ENCODE measurements around the gene MMAA. TPM values are rescaled to one million over a fixed set of nuclear protein-coding genes. Genes with fewer than 3 reads are reported as not detected.

MMAA gene
- total RNA-seq, 1 donor from 2014 or later = 3.5 TPM

GRCh38 chr4:145679991-145680455, 60.8 kb downstream of the MMAA start, which contains the start of gene C4orf51:
Gene C4orf51 (plus strand): TSS chr4:145680146. CDS start chr4:145680204, 58 bp downstream.
- Mint-ChIP-seq H3K4me1 (ENCODE audit: low read depth, unreplicated experiment) (no peaks in the 10 kb centered on the region), H3K27me3 (ENCODE audit: unreplicated experiment) (no peaks in the 10 kb centered on the region), H3K4me3 (ENCODE audit: unreplicated experiment) (no peak within 1 kb of the TSS), H3K36me3 (ENCODE audit: unreplicated experiment) (peaks cover 7% of the 10 kb centered on the region), H3K27ac (ENCODE audit: unreplicated experiment) (no peak within 1 kb of the TSS), H3K9me3 (ENCODE audit: unreplicated experiment) (no peaks in the 10 kb centered on the region)
- DNase-seq = no peak
- TF ChIP-seq, protein P1, sequence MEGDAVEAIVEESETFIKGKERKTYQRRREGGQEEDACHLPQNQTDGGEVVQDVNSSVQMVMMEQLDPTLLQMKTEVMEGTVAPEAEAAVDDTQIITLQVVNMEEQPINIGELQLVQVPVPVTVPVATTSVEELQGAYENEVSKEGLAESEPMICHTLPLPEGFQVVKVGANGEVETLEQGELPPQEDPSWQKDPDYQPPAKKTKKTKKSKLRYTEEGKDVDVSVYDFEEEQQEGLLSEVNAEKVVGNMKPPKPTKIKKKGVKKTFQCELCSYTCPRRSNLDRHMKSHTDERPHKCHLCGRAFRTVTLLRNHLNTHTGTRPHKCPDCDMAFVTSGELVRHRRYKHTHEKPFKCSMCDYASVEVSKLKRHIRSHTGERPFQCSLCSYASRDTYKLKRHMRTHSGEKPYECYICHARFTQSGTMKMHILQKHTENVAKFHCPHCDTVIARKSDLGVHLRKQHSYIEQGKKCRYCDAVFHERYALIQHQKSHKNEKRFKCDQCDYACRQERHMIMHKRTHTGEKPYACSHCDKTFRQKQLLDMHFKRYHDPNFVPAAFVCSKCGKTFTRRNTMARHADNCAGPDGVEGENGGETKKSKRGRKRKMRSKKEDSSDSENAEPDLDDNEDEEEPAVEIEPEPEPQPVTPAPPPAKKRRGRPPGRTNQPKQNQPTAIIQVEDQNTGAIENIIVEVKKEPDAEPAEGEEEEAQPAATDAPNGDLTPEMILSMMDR (IDR thresholded peaks at IDR 0.05; ENCODE audit: partially characterized antibody, unreplicated experiment) = no peak

DNA sequence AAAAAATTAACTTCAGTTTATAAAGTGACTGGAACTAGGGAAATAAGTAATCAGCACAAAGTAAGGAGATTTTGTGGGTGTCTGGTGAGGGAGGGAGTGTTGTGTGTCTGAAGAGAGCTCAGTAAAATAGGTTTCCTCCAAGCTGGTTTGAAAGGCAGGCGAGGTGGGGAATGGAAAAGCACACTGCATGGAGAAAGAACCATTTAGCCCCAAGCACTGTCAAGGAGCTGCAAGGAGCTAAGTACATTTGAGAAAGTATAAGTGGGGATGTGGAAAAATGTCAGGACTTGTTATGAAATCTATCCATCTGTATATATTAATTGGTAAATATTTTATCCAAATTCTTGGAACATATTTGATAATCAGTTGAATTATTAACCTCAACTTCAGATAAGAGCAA, 61.7 kb downstream of the MMAA start:
- H3K9me3 Mint-ChIP-seq (ENCODE audit: unreplicated experiment) = no peaks in the 10 kb centered on the region
- TF ChIP-seq, protein P1 (IDR thresholded peaks at IDR 0.05; ENCODE audit: partially characterized antibody, unreplicated experiment) = no peak
- H3K27me3 Mint-ChIP-seq (ENCODE audit: unreplicated experiment) = no peaks in the 10 kb centered on the region
- no peak for DNase-seq
- no peak overlapping the region for H3K27ac Mint-ChIP-seq (ENCODE audit: unreplicated experiment)
- H3K4me3 Mint-ChIP-seq (ENCODE audit: unreplicated experiment) = no peak overlapping the region
- no peaks in the 10 kb centered on the region for H3K4me1 Mint-ChIP-seq (ENCODE audit: low read depth, unreplicated experiment)
- peaks cover 7% of the 10 kb centered on the region for H3K36me3 Mint-ChIP-seq (ENCODE audit: unreplicated experiment)

DNA sequence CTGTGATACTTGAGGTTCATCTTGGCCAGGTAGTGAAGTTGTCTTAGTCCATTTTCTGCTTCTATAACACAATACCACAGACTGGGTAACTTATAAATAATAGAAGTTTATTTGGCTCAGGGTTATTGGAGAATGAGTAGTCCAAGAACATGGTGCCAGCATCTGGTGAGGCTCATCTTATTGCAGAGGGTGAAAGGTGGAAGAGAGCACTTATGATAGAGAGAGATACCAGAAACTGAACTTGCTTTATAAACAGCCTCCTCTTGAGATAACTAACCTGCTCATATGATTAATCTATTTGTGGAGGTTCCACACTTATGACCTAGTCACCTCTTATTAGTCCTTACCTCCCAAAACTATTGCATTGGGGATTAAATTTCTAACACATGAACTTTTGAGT, 62.3 kb downstream of the MMAA start:
- no peaks in the 10 kb centered on the region for H3K4me1 Mint-ChIP-seq (ENCODE audit: low read depth, unreplicated experiment)
- H3K27ac Mint-ChIP-seq (ENCODE audit: unreplicated experiment) = no peak overlapping the region
- no peak overlapping the region for H3K4me3 Mint-ChIP-seq (ENCODE audit: unreplicated experiment)
- peaks cover 7% of the 10 kb centered on the region for H3K36me3 Mint-ChIP-seq (ENCODE audit: unreplicated experiment)
- no peaks in the 10 kb centered on the region for H3K27me3 Mint-ChIP-seq (ENCODE audit: unreplicated experiment)
- DNase-seq = no peak
- TF ChIP-seq, protein P1 (IDR thresholded peaks at IDR 0.05; ENCODE audit: partially characterized antibody, unreplicated experiment) = no peak
- peaks cover 2% of the 10 kb centered on the region for H3K9me3 Mint-ChIP-seq (ENCODE audit: unreplicated experiment)

DNA sequence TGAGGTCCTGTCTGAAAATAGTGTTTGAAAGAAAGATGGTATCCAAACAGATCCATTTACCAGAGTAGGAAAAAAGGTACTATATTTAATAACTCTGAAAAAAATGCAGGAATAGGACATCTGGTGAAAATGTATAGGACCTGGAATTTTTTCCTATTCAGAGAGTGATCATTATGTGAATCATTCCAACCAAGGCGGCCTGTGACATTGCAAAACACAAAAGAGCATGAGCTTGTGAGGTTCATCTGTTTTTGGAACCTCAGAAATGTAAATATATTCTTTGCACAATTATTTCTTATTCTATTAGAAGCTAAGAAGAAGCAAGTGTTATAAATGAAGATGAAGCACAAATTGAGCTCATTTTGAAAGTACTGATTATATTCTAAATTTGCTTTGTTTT, 62.8 kb downstream of the MMAA start:
- no peak overlapping the region for H3K27ac Mint-ChIP-seq (ENCODE audit: unreplicated experiment)
- H3K4me3 Mint-ChIP-seq (ENCODE audit: unreplicated experiment) = no peak overlapping the region
- no peaks in the 10 kb centered on the region for H3K4me1 Mint-ChIP-seq (ENCODE audit: low read depth, unreplicated experiment)
- TF ChIP-seq, protein P1 (IDR thresholded peaks at IDR 0.05; ENCODE audit: partially characterized antibody, unreplicated experiment) = no peak
- H3K27me3 Mint-ChIP-seq (ENCODE audit: unreplicated experiment) = no peaks in the 10 kb centered on the region
- peaks cover 7% of the 10 kb centered on the region for H3K36me3 Mint-ChIP-seq (ENCODE audit: unreplicated experiment)
- DNase-seq = no peak
- peaks cover 2% of the 10 kb centered on the region for H3K9me3 Mint-ChIP-seq (ENCODE audit: unreplicated experiment)

GRCh38 chr4:145686991-145687390, 67.8 kb downstream of the MMAA start:
- TF ChIP-seq, protein P1 (IDR thresholded peaks at IDR 0.05; ENCODE audit: partially characterized antibody, unreplicated experiment) = no peak
- H3K9me3 Mint-ChIP-seq (ENCODE audit: unreplicated experiment) = peaks cover 2% of the 10 kb centered on the region
- H3K4me3 Mint-ChIP-seq (ENCODE audit: unreplicated experiment) = no peak overlapping the region
- H3K36me3 Mint-ChIP-seq (ENCODE audit: unreplicated experiment) = no peaks in the 10 kb centered on the region
- H3K27ac Mint-ChIP-seq (ENCODE audit: unreplicated experiment) = no peak overlapping the region
- H3K4me1 Mint-ChIP-seq (ENCODE audit: low read depth, unreplicated experiment) = no peaks in the 10 kb centered on the region
- no peak for DNase-seq
- H3K27me3 Mint-ChIP-seq (ENCODE audit: unreplicated experiment) = no peaks in the 10 kb centered on the region

Measured in glutamatergic neuron (in vitro differentiated cells).